Activated CD8-positive, alpha-beta memory T cell treated with anti-CD3 and anti-CD28 coated beads for 36 hours (primary cell): ENCODE data around the gene SPRR2G. TPM values are rescaled to one million over a fixed set of nuclear protein-coding genes. Genes with fewer than 3 reads are reported as not detected.
"Not testable (repeated sequence)": the region's sequence is repeated elsewhere in the genome, so short reads cannot be mapped to it uniquely, and the experiment has no call there.

Experiments
- CTCF ChIA-PET: fragments of 350-600 bp; sonication (Branson Sonifier 250); formaldehyde crosslinking; loops from one replicate; lab custom pipeline; 2021; ENCODE audit warnings: antibody characterized with exemption; lab: Charles Lee
- POLR2A ChIA-PET: fragments of 350-600 bp; sonication (Branson Sonifier 250); formaldehyde crosslinking; loops from one replicate; lab custom pipeline; 2021; ENCODE audit warnings: antibody characterized with exemption; lab: Charles Lee
- total RNA-seq, 2 experiments: library from RNA; stranded (reverse); gene quantifications; one replicate each; pipeline ENCODE4 v1.2.3, GENCODE V29; 2021

Gene SPRR2G
- not detected for total RNA-seq

DNA sequence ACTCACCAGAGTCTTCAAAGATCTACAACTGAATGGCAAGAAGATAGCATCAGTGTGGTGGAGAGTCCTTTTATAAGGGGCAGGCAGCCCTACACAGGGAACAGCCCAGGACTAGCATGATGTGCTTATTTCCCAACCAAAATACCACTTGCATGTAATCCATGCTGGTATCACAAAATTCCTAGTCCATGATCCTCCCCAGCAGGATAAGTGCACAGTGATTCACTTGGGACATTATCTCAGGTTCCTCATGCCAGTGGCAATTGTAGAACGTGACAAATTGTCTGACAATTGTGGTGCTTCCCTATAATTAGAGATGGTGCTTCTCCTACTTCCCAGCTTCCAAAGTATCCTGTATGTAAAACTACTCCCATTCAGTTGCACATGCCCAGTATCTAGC lies at the start of gene SPRR2G:
Gene SPRR2G (minus strand): TSS at position 45 of the 400 bp plus-strand sequence. CDS start 780 bp downstream, outside the sequence.
- POLR2A ChIA-PET = no interaction called here
- CTCF ChIA-PET = no interaction called here

- ChIA-PET CTCF (no interaction called here), POLR2A (no interaction called here)
Observed at GRCh38 chr1:153195216-153195615, 44.5 kb upstream of the SPRR2G start.

DNA sequence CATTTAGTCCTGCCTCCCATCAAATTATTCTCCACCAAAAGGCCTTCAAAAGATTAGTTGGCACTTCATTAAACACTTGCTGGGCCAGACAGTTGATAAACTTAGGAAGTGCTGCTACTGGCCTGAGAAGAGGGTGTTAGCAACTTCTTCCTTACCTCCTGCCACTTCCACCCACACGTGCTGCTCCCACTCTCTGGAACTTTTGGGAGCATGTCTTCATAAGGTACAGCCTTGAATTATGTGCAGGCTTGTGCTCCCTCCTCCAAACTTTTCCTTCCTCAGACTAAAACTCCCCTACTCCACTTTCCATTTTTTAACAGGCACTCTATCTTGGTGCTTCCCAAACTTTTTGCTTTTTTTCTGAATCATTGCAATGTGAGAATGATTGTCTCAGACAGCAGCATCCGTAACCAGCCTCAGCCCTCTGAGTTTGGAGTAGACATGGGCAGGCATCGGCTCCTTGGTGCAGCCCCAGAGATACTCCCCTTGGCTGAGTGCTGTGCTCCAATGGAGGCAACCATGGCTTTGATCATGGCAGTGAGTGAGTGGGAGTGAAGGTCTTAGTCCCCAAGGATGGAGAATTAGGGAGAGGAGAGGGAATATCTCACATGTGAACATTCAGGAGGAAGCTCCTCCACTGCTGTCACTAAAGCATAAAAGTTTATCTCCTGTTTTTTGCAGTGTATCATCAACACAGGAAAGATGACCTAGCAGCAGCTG lies 43.8 kb upstream of the SPRR2G start:
- ChIA-PET POLR2A (no interaction called here), CTCF (no interaction called here)

DNA sequence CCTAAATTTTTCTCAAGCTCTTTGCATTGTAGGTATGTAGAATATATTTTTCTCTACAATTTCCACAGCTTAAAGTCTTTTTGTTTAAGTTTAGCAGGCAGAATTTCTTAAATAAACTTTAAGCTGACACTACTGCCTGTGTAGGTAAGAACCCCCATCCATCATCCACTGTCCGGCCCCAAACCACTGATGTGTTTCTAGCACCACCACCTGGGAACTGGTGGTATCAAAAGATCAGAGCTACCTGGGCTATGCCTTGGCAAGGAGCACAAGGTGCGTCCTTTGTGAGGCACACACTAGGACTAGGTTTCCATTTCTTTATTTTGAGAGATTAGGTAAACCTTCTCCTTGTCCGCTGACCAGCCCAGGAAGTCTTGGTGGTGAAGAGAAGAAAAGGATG lies 42.0 kb upstream of the SPRR2G start:
- ChIA-PET POLR2A (no interaction called here), CTCF (interaction anchor here (1.2 kb wide), 1 partner anchor 18 kb away, joined by 3 read pairs; no protein-coding TSS in a partner anchor)

DNA sequence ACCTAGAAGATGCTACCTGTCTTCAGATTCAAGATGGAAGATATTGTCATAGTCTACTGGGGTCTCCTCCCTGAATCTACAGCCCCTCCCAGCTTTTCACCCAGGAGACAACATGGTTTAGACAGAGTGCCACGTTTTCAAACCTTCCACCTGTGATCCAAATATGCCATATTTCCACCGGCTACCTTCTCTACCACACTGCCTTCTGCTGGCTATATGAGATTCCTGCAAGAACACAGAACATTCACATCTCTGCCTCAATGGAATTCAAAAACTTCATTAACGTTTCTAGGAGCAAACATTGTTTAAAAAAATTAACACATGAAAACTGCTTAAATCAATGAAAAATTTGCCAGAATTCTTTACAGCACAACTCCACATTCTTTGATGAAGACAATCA lies 39.7 kb upstream of the SPRR2G start:
- ChIA-PET CTCF (no interaction called here), POLR2A (no interaction called here)

GRCh38 chr1:153188301-153188700 lies 37.6 kb upstream of the SPRR2G start:
- POLR2A ChIA-PET, CTCF ChIA-PET: not testable (repeated sequence)

DNA sequence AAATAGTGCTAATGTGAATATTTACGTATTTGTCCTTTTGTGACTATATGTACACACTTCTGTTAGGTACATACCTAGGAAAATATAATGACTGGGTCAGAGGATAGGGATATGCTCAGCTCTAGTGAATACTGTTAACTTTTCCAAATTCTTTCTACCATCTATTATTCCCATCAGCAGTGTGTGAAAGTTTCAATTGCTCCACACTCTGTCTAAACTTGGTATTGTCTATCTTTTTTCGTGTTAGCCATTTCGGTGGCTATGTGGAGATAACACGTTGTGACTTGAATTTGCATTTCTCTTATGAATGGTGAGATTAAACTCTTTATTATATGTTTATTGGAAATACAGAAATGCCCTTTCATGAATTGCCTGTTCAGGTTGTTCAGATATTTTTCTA lies 29.9 kb upstream of the SPRR2G start:
- ChIA-PET CTCF (no interaction called here), POLR2A (no interaction called here)

GRCh38 chr1:153178922-153179321 lies 28.2 kb upstream of the SPRR2G start:
- CTCF ChIA-PET = no interaction called here
- POLR2A ChIA-PET = no interaction called here

GRCh38 chr1:153174624-153175023 lies 23.9 kb upstream of the SPRR2G start:
- POLR2A ChIA-PET = no interaction called here
- CTCF ChIA-PET = interaction anchor here (0.6 kb wide), 1 partner anchor 1631 kb away, joined by 3 read pairs; no protein-coding TSS in a partner anchor

GRCh38 chr1:153168686-153169085 lies 18.0 kb upstream of the SPRR2G start:
- CTCF ChIA-PET = no interaction called here
- POLR2A ChIA-PET = no interaction called here

DNA sequence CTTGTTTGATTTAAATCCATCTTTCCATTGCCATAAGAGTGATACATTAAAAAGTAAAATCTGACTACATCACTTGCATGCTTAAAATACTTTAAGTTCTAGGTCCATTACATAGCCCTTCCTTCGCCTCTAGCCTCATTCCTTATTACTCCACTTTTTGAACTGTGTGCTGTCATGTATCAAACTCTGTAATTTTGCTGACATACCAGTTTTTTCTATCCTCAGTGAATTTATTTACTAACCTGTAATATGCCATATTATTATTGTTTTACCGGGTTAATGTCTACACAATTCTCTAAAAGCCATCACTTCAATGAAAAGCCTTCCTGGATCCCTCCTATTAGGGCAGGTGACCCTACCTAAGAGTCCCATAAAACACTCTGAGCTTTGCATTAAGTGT lies 4.9 kb upstream of the SPRR2G start:
- CTCF ChIA-PET = no interaction called here
- POLR2A ChIA-PET = no interaction called here

GRCh38 chr1:153152481-153152880 lies 1.8 kb upstream of the SPRR2G start:
- ChIA-PET POLR2A (no interaction called here), CTCF (no interaction called here)

DNA sequence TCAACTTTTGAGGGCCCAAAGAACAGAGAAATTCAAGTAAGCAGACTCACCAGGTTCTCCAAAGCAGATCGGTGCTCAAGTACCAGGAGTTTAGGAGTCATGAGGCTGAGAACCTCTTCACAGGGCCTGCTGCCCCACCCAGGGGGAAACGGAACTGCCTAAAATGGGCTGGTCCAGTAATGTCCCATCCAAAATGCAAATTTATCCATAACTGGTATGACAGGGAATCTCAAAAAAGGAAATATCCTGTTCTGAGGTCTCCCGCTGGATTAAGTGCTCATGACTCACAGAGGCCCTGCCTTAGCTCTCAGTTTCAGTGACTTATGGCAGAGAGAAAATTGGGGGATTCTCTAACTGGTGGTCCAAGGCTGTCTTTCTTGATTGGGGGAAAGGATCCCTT lies 9.3 kb downstream of the SPRR2G start:
- ChIA-PET CTCF (no interaction called here), POLR2A (no interaction called here)

- POLR2A ChIA-PET = no interaction called here
- CTCF ChIA-PET = no interaction called here
Observed at GRCh38 chr1:153140484-153140883, 10.2 kb downstream of the SPRR2G start.

DNA sequence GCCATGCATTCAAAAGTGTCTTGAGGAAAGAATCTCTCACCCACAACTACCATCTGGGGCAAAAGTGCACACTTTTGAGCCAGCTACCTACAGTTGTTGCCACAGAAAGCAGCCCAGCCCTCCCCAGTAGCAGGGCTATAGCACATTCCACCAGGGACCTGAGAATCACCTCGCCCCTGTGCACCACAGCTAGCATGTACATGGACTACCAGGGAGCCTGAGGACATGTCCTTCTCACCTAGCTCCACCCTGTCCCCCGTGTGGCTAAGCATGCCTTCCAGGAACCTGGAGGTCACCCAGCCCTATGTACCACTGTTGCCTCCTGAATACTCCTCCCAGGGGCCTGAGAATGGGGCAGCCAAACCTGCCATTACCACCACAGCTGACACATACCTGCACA lies 16.9 kb downstream of the SPRR2G start:
- ChIA-PET CTCF (no interaction called here), POLR2A (no interaction called here)

DNA sequence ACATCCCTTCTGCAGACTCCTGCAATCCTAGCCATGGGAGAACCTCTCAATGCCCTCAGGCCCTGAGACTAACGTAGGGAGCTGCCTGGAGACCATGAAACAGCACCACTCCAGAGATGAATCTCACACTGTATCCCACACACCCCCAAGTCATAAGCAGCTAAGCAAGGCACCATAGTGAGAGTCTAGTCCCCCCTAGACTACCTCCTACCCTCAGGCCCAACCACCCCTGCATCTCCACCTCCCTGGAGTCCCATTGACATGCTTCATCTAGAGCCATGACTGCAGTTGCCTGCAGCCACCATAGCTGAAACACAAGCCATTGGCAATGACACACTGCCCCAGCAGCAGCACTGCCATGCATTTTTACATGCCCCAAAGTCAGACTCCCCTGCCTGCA lies 17.4 kb downstream of the SPRR2G start:
- POLR2A ChIA-PET = no interaction called here
- CTCF ChIA-PET = no interaction called here

- CTCF ChIA-PET, POLR2A ChIA-PET: not testable (repeated sequence)
Observed at GRCh38 chr1:153128688-153129087, 22.0 kb downstream of the SPRR2G start.

- POLR2A ChIA-PET = no interaction called here
- CTCF ChIA-PET = no interaction called here
Observed at GRCh38 chr1:153127296-153127695, 23.4 kb downstream of the SPRR2G start.

DNA sequence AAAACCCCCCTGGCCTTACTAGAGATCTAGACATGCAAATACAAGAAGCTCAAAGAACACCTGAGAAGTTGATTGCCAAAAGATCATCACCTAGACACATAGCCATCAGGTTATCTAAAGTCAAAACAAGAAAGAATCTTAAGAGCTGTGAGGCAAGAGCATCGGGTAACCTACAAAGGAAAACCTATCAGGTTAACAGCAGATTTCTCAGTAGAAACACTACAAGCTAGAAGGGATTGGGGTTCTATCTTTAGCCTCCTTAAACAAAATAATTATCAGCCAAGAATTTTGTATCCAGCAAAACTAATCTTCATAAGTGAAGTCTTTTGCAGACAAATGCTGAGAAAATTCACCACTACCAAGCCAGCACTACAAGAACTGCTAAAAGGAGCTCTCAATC lies 25.2 kb downstream of the SPRR2G start:
- CTCF ChIA-PET = no interaction called here
- POLR2A ChIA-PET = no interaction called here

DNA sequence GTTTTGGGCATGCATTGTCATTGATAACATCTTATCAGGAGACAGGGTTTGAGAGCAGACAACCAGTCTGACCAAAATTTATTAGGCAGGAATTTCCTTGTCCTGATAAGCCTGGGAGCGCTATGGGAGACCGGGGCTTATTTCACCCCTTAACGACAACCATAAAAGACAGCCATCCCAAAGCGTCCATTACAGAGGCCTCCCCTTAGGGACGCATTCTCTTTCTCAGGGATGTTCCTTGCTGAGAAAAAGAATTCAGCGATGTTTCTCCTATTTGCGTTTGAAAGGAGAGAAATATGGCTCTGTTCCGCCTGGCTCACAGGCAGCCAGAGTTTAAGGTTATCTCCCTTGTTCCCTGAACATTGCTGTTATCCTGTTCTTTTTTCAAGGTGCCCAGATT lies 26.9 kb downstream of the SPRR2G start:
- CTCF ChIA-PET, POLR2A ChIA-PET: not testable (repeated sequence)

DNA sequence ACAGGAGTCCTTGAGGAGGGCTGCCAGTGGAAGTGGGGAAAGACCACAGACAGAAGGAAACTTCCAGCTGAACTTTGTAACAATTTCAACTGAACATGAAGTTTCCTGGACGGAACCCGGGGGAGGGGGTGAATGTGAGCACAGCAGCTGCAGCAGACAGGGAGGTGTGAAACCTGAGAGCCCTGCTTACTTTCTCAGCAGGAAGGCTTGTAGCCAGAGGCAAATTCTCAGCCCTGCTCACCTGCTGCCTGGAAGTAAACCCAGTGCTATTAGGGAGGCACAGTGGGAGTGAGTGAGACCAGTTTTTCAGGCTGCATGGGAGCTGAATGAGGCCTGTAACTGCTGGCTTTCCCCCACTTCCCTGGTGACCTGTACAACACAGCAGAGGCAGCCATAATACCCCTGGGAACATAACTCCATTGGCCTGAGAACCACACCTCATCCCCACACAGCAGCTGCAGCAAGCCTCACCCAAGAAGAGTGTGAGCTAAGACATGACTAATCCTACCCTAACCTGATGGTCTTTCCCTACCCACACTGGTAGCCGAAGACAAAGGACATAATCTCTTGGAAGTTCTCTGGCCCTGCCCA lies 27.8 kb downstream of the SPRR2G start:
- ChIA-PET POLR2A (no interaction called here), CTCF (no interaction called here)
